Activated naive CD8-positive, alpha-beta T cell treated with anti-CD3 and anti-CD28 coated beads, Interleukin-2, amount 50 U/mL, for 24 hours (primary cell): Measurements from ENCODE around the gene ZMIZ1.

Experiments used
- ATAC-seq: fragments of 150-1000 bp; cut with Tn5 transposase; one replicate; pipeline ENCODE4 v1.10.0; 2021
- DNase-seq: peaks from one replicate; pipeline ENCODE4 v3.0.0; 2021
- H3K27ac Mint-ChIP-seq: one replicate; pipeline ENCODE4 v1.8.0; 2021; ENCODE audit warnings: mild to moderate bottlenecking, mixed read lengths
- H3K27me3 Mint-ChIP-seq: one replicate; pipeline ENCODE4 v1.8.0; 2021; ENCODE audit warnings: mixed read lengths
- H3K36me3 Mint-ChIP-seq: one replicate; pipeline ENCODE4 v1.8.0; 2021; ENCODE audit warnings: low read depth, mixed read lengths
- H3K4me1 Mint-ChIP-seq: one replicate; pipeline ENCODE4 v1.8.0; 2021; ENCODE audit warnings: mixed read lengths
- H3K4me3 Mint-ChIP-seq: one replicate; pipeline ENCODE4 v1.8.0; 2021; ENCODE audit warnings: mild to moderate bottlenecking, moderate library complexity, mixed read lengths
- H3K9me3 Mint-ChIP-seq: one replicate; pipeline ENCODE4 v1.8.0; 2021; ENCODE audit warnings: mixed read lengths

Gene ZMIZ1

GRCh38 chr10:79112881-79113431 is 44.2 kb downstream of the ZMIZ1 start:
- peaks cover 44% of the 10 kb centered on the region for H3K4me1 Mint-ChIP-seq
- DNase-seq (no peak), ATAC-seq (no peak)
- no peaks in the 10 kb centered on the region for H3K9me3 Mint-ChIP-seq
- no peaks in the 10 kb centered on the region for H3K36me3 Mint-ChIP-seq
- H3K27ac Mint-ChIP-seq, result no peak overlapping the region
- no peak overlapping the region for H3K4me3 Mint-ChIP-seq
- no peaks in the 10 kb centered on the region for H3K27me3 Mint-ChIP-seq

GRCh38 chr10:79113827-79114226 is 45.1 kb downstream of the ZMIZ1 start:
- DNase-seq (no peak), ATAC-seq (no peak)
- Mint-ChIP-seq H3K9me3 (no peaks in the 10 kb centered on the region), H3K4me3 (no peak overlapping the region), H3K27ac (no peak overlapping the region), H3K27me3 (no peaks in the 10 kb centered on the region), H3K4me1 (peaks cover 44% of the 10 kb centered on the region), H3K36me3 (no peaks in the 10 kb centered on the region)

- H3K4me3 Mint-ChIP-seq, result no peak overlapping the region
- no peaks in the 10 kb centered on the region for H3K36me3 Mint-ChIP-seq
- no peak for DNase-seq
- H3K27me3 Mint-ChIP-seq, result no peaks in the 10 kb centered on the region
- ATAC-seq, result peak; percentile 80
- no peaks in the 10 kb centered on the region for H3K9me3 Mint-ChIP-seq
- H3K27ac Mint-ChIP-seq, result peak overlapping the region; percentile 49
- peaks cover 43% of the 10 kb centered on the region for H3K4me1 Mint-ChIP-seq
Observed at GRCh38 chr10:79115302-79115701, 46.5 kb downstream of the ZMIZ1 start.

- ATAC-seq, result peak; percentile 47
- H3K4me3 Mint-ChIP-seq, result no peak overlapping the region
- peak overlapping the region; percentile 33 for H3K27ac Mint-ChIP-seq
- no peaks in the 10 kb centered on the region for H3K27me3 Mint-ChIP-seq
- H3K36me3 Mint-ChIP-seq, result no peaks in the 10 kb centered on the region
- peaks cover 43% of the 10 kb centered on the region for H3K4me1 Mint-ChIP-seq
- no peaks in the 10 kb centered on the region for H3K9me3 Mint-ChIP-seq
- peak; percentile 29 for DNase-seq
Observed at GRCh38 chr10:79116368-79116767, 47.6 kb downstream of the ZMIZ1 start.

- no peaks in the 10 kb centered on the region for H3K27me3 Mint-ChIP-seq
- no peaks in the 10 kb centered on the region for H3K36me3 Mint-ChIP-seq
- H3K9me3 Mint-ChIP-seq, result no peaks in the 10 kb centered on the region
- DNase-seq (no peak), ATAC-seq (no peak)
- H3K4me1 Mint-ChIP-seq, result peaks cover 40% of the 10 kb centered on the region
- H3K27ac Mint-ChIP-seq, result peak overlapping the region; percentile 33
- no peak overlapping the region for H3K4me3 Mint-ChIP-seq
Observed at GRCh38 chr10:79116801-79117723, 48.3 kb downstream of the ZMIZ1 start.

GRCh38 chr10:79118286-79119202 is 49.8 kb downstream of the ZMIZ1 start:
- Mint-ChIP-seq H3K9me3 (no peaks in the 10 kb centered on the region), H3K4me1 (peaks cover 38% of the 10 kb centered on the region), H3K4me3 (no peak overlapping the region), H3K36me3 (no peaks in the 10 kb centered on the region), H3K27ac (no peak overlapping the region), H3K27me3 (no peaks in the 10 kb centered on the region)
- ATAC-seq (no peak), DNase-seq (no peak)

- no peak overlapping the region for H3K4me3 Mint-ChIP-seq
- no peaks in the 10 kb centered on the region for H3K27me3 Mint-ChIP-seq
- H3K27ac Mint-ChIP-seq, result no peak overlapping the region
- H3K4me1 Mint-ChIP-seq, result peaks cover 30% of the 10 kb centered on the region
- no peak for ATAC-seq
- no peak for DNase-seq
- H3K9me3 Mint-ChIP-seq, result no peaks in the 10 kb centered on the region
- no peaks in the 10 kb centered on the region for H3K36me3 Mint-ChIP-seq
Observed at GRCh38 chr10:79119306-79119705, 50.5 kb downstream of the ZMIZ1 start.

GRCh38 chr10:79123547-79123963 is 54.8 kb downstream of the ZMIZ1 start:
- no peaks in the 10 kb centered on the region for H3K9me3 Mint-ChIP-seq
- H3K27ac Mint-ChIP-seq, result no peak overlapping the region
- no peaks in the 10 kb centered on the region for H3K36me3 Mint-ChIP-seq
- H3K27me3 Mint-ChIP-seq, result no peaks in the 10 kb centered on the region
- no peak overlapping the region for H3K4me3 Mint-ChIP-seq
- DNase-seq, result no peak
- ATAC-seq, result no peak
- peaks cover 6% of the 10 kb centered on the region for H3K4me1 Mint-ChIP-seq

GRCh38 chr10:79124066-79124465 is 55.3 kb downstream of the ZMIZ1 start:
- Mint-ChIP-seq H3K4me1 (peaks cover 6% of the 10 kb centered on the region), H3K9me3 (no peaks in the 10 kb centered on the region), H3K27me3 (no peaks in the 10 kb centered on the region), H3K36me3 (no peaks in the 10 kb centered on the region), H3K27ac (no peak overlapping the region), H3K4me3 (no peak overlapping the region)
- no peak for ATAC-seq
- DNase-seq, result no peak

GRCh38 chr10:79125092-79125491 is 56.3 kb downstream of the ZMIZ1 start:
- H3K9me3 Mint-ChIP-seq, result no peaks in the 10 kb centered on the region
- no peaks in the 10 kb centered on the region for H3K36me3 Mint-ChIP-seq
- peaks cover 11% of the 10 kb centered on the region for H3K4me1 Mint-ChIP-seq
- H3K4me3 Mint-ChIP-seq, result no peak overlapping the region
- H3K27ac Mint-ChIP-seq, result no peak overlapping the region
- DNase-seq, result no peak
- no peaks in the 10 kb centered on the region for H3K27me3 Mint-ChIP-seq
- no peak for ATAC-seq

GRCh38 chr10:79126351-79127080 is 57.8 kb downstream of the ZMIZ1 start:
- no peaks in the 10 kb centered on the region for H3K27me3 Mint-ChIP-seq
- no peaks in the 10 kb centered on the region for H3K36me3 Mint-ChIP-seq
- ATAC-seq (no peak), DNase-seq (no peak)
- peaks cover 11% of the 10 kb centered on the region for H3K4me1 Mint-ChIP-seq
- no peaks in the 10 kb centered on the region for H3K9me3 Mint-ChIP-seq
- H3K27ac Mint-ChIP-seq, result no peak overlapping the region
- no peak overlapping the region for H3K4me3 Mint-ChIP-seq

- ATAC-seq (no peak), DNase-seq (no peak)
- Mint-ChIP-seq H3K9me3 (no peaks in the 10 kb centered on the region), H3K36me3 (no peaks in the 10 kb centered on the region), H3K27ac (no peak overlapping the region), H3K4me1 (peaks cover 15% of the 10 kb centered on the region), H3K4me3 (no peak overlapping the region), H3K27me3 (no peaks in the 10 kb centered on the region)
Observed at GRCh38 chr10:79127151-79127961, 58.6 kb downstream of the ZMIZ1 start.

GRCh38 chr10:79128241-79128922 is 59.6 kb downstream of the ZMIZ1 start:
- Mint-ChIP-seq H3K4me1 (peaks cover 15% of the 10 kb centered on the region), H3K36me3 (no peaks in the 10 kb centered on the region), H3K27ac (no peak overlapping the region), H3K4me3 (no peak overlapping the region), H3K27me3 (no peaks in the 10 kb centered on the region), H3K9me3 (no peaks in the 10 kb centered on the region)
- ATAC-seq (no peak), DNase-seq (no peak)
